GM12891 (cell line): ENCODE results near the gene MISP3.

Experiments used
- POLR2A ChIP-seq: IDR thresholded peaks from 2 replicates; pipeline ENCODE4 v1.6.1; 2011; ENCODE audit warnings: low read depth, low read length, control low read depth
- POLR2AphosphoS5 ChIP-seq: IDR thresholded peaks from 2 replicates; pipeline ENCODE4 v1.6.1; 2011; ENCODE audit warnings: low read depth, low read length, control low read depth
- SPI1 ChIP-seq: IDR thresholded peaks from 2 replicates; pipeline ENCODE4 v1.6.1; 2011; ENCODE audit warnings: low read depth, low read length, control low read depth

GRCh38 chr19:14023404-14024235, 49.0 kb upstream of the MISP3 start:
- no peak for TF ChIP-seq SPI1
- no peak for TF ChIP-seq POLR2A
- TF ChIP-seq POLR2AphosphoS5 = no peak
